ENCODE results near the gene SLC35G1.

The SLC35G1 gene

GRCh38 chr10:93893646-93894515, at the start of gene SLC35G1:
SLC35G1 (plus strand) TSS chr10:93893978; CDS start chr10:93894034, 56 bp downstream.
- DNase-seq (ENCODE audit: low read depth in 2 of 2): peak; percentile 54 to 57

- no peak for DNase-seq (ENCODE audit: low read depth in 2 of 2)
Observed at GRCh38 chr10:93844979-93845626, 48.7 kb upstream of the SLC35G1 start.

GRCh38 chr10:93849593-93849992, 44.2 kb upstream of the SLC35G1 start:
- DNase-seq (ENCODE audit: low read depth in 2 of 2): no peak

- no peak for DNase-seq (ENCODE audit: low read depth in 2 of 2)
Observed at GRCh38 chr10:93850031-93851015, 43.5 kb upstream of the SLC35G1 start.

GRCh38 chr10:93851169-93851568, 42.6 kb upstream of the SLC35G1 start:
- DNase-seq (ENCODE audit: low read depth in 2 of 2): no peak

GRCh38 chr10:93852476-93853095, 41.2 kb upstream of the SLC35G1 start:
- no peak for DNase-seq (ENCODE audit: low read depth in 2 of 2)

- DNase-seq (ENCODE audit: low read depth in 2 of 2): no peak
Observed at GRCh38 chr10:93854975-93855374, 38.8 kb upstream of the SLC35G1 start.

GRCh38 chr10:93856349-93857145, 37.2 kb upstream of the SLC35G1 start:
- no peak for DNase-seq (ENCODE audit: low read depth in 2 of 2)

GRCh38 chr10:93859049-93859655, 34.6 kb upstream of the SLC35G1 start:
- DNase-seq (ENCODE audit: low read depth in 2 of 2): no peak

GRCh38 chr10:93861825-93862224, 32.0 kb upstream of the SLC35G1 start:
- DNase-seq (ENCODE audit: low read depth in 2 of 2): no peak

- no peak for DNase-seq (ENCODE audit: low read depth in 2 of 2)
Observed at GRCh38 chr10:93865794-93866425, 27.9 kb upstream of the SLC35G1 start.

GRCh38 chr10:93867525-93867924, 26.3 kb upstream of the SLC35G1 start:
- DNase-seq (ENCODE audit: low read depth in 2 of 2): no peak

GRCh38 chr10:93871671-93872204, 22.0 kb upstream of the SLC35G1 start:
- no peak for DNase-seq (ENCODE audit: low read depth in 2 of 2)

- DNase-seq (ENCODE audit: low read depth in 2 of 2): no peak
Observed at GRCh38 chr10:93872375-93873158, 21.2 kb upstream of the SLC35G1 start.

- no peak for DNase-seq (ENCODE audit: low read depth in 2 of 2)
Observed at GRCh38 chr10:93873420-93874115, 20.2 kb upstream of the SLC35G1 start.

GRCh38 chr10:93874309-93875031, 19.3 kb upstream of the SLC35G1 start:
- DNase-seq (ENCODE audit: low read depth in 2 of 2): no peak

- no peak for DNase-seq (ENCODE audit: low read depth in 2 of 2)
Observed at GRCh38 chr10:93875032-93875358, 18.8 kb upstream of the SLC35G1 start.
